Activated T-cell treated with anti-CD3 and anti-CD28 coated beads, Interleukin-2, amount 50 U/mL, for 4 hours (primary cell): Measurements from ENCODE around the gene GALNT17. TPM values are rescaled to one million over a fixed set of nuclear protein-coding genes. Genes with fewer than 3 reads are reported as not detected.

Source experiments
- ATAC-seq, 2 donors: fragments of 200-7000 bp; cut with Tn5 transposase; one replicate each; pipeline ENCODE4 v1.10.0; 2021
- DNase-seq: peaks from one replicate; pipeline ENCODE4 v3.0.0-alpha.2; 2020
- H3K27me3 Mint-ChIP-seq: one replicate; pipeline ENCODE4 v1.8.0; 2021; ENCODE audit warnings: low read depth, mixed read lengths
- H3K36me3 Mint-ChIP-seq: one replicate; pipeline ENCODE4 v1.8.0; 2022; ENCODE audit warnings: mixed read lengths; ENCODE audit not compliant: insufficient read depth
- H3K4me1 Mint-ChIP-seq: one replicate; pipeline ENCODE4 v1.8.0; 2021; ENCODE audit warnings: low read depth, mixed read lengths
- H3K4me3 Mint-ChIP-seq: one replicate; pipeline ENCODE4 v1.8.0; 2021; ENCODE audit warnings: mild to moderate bottlenecking, moderate library complexity, mixed read lengths
- H3K9me3 Mint-ChIP-seq: one replicate; pipeline ENCODE4 v1.8.0; 2021; ENCODE audit warnings: mixed read lengths
- total RNA-seq, 3 donors: library from RNA; stranded (reverse); gene quantifications; one replicate each; pipeline ENCODE4 v1.2.1, GENCODE V29; 2021

GALNT17 gene
- total RNA-seq, 3 donors from 2014 or later, result 0.30 TPM; not detected in 2

GRCh38 chr7:71137479-71137878 lies 5.5 kb downstream of the GALNT17 start:
- no peaks in the 10 kb centered on the region for H3K4me1 Mint-ChIP-seq
- no peak for ATAC-seq
- H3K4me3 Mint-ChIP-seq, result no peak overlapping the region
- H3K9me3 Mint-ChIP-seq, result peaks cover 12% of the 10 kb centered on the region
- peaks cover 14% of the 10 kb centered on the region for H3K27me3 Mint-ChIP-seq
- H3K36me3 Mint-ChIP-seq, result no peaks in the 10 kb centered on the region
- DNase-seq, result no peak

GRCh38 chr7:71140264-71140663 lies 8.3 kb downstream of the GALNT17 start:
- ATAC-seq (no peak), DNase-seq (no peak)
- Mint-ChIP-seq H3K36me3 (peaks cover 2% of the 10 kb centered on the region), H3K9me3 (peaks cover 22% of the 10 kb centered on the region), H3K27me3 (no peaks in the 10 kb centered on the region), H3K4me3 (no peak overlapping the region), H3K4me1 (no peaks in the 10 kb centered on the region)

- ATAC-seq, result no peak
- DNase-seq, result no peak
- peaks cover 2% of the 10 kb centered on the region for H3K36me3 Mint-ChIP-seq
- H3K9me3 Mint-ChIP-seq, result peaks cover 24% of the 10 kb centered on the region
- no peaks in the 10 kb centered on the region for H3K27me3 Mint-ChIP-seq
- H3K4me3 Mint-ChIP-seq, result no peak overlapping the region
- no peaks in the 10 kb centered on the region for H3K4me1 Mint-ChIP-seq
These were observed 13.0 kb downstream of the GALNT17 start for GRCh38 chr7:71144963-71145362.

- Mint-ChIP-seq H3K4me3 (no peak overlapping the region), H3K9me3 (peaks cover 27% of the 10 kb centered on the region), H3K27me3 (no peaks in the 10 kb centered on the region), H3K36me3 (peaks cover 2% of the 10 kb centered on the region), H3K4me1 (no peaks in the 10 kb centered on the region)
- DNase-seq (no peak), ATAC-seq (no peak)
These were observed 14.3 kb downstream of the GALNT17 start for GRCh38 chr7:71145906-71146901.

- Mint-ChIP-seq H3K4me1 (no peaks in the 10 kb centered on the region), H3K4me3 (no peak overlapping the region), H3K27me3 (no peaks in the 10 kb centered on the region), H3K36me3 (peaks cover 2% of the 10 kb centered on the region), H3K9me3 (peaks cover 22% of the 10 kb centered on the region)
- no peak for ATAC-seq
- DNase-seq, result no peak
These were observed 16.2 kb downstream of the GALNT17 start for GRCh38 chr7:71148098-71148497.

GRCh38 chr7:71155236-71155635 lies 23.3 kb downstream of the GALNT17 start:
- DNase-seq, result no peak
- ATAC-seq, result no peak
- no peaks in the 10 kb centered on the region for H3K36me3 Mint-ChIP-seq
- no peak overlapping the region for H3K4me3 Mint-ChIP-seq
- no peaks in the 10 kb centered on the region for H3K4me1 Mint-ChIP-seq
- no peaks in the 10 kb centered on the region for H3K27me3 Mint-ChIP-seq
- peaks cover 16% of the 10 kb centered on the region for H3K9me3 Mint-ChIP-seq

- no peaks in the 10 kb centered on the region for H3K36me3 Mint-ChIP-seq
- H3K27me3 Mint-ChIP-seq, result no peaks in the 10 kb centered on the region
- no peaks in the 10 kb centered on the region for H3K4me1 Mint-ChIP-seq
- no peak for ATAC-seq
- H3K9me3 Mint-ChIP-seq, result peaks cover 15% of the 10 kb centered on the region
- DNase-seq, result no peak
- no peak overlapping the region for H3K4me3 Mint-ChIP-seq
These were observed 25.8 kb downstream of the GALNT17 start for GRCh38 chr7:71157757-71158156.

GRCh38 chr7:71165708-71166107 lies 33.8 kb downstream of the GALNT17 start:
- DNase-seq, result no peak
- Mint-ChIP-seq H3K4me1 (no peaks in the 10 kb centered on the region), H3K4me3 (no peak overlapping the region), H3K27me3 (no peaks in the 10 kb centered on the region), H3K36me3 (no peaks in the 10 kb centered on the region), H3K9me3 (peaks cover 21% of the 10 kb centered on the region)
- no peak for ATAC-seq

- peaks cover 8% of the 10 kb centered on the region for H3K9me3 Mint-ChIP-seq
- no peak overlapping the region for H3K4me3 Mint-ChIP-seq
- no peaks in the 10 kb centered on the region for H3K36me3 Mint-ChIP-seq
- DNase-seq, result no peak
- H3K4me1 Mint-ChIP-seq, result no peaks in the 10 kb centered on the region
- no peaks in the 10 kb centered on the region for H3K27me3 Mint-ChIP-seq
- no peak for ATAC-seq
These were observed 39.5 kb downstream of the GALNT17 start for GRCh38 chr7:71171476-71171875.

- no peaks in the 10 kb centered on the region for H3K36me3 Mint-ChIP-seq
- H3K9me3 Mint-ChIP-seq, result peaks cover 11% of the 10 kb centered on the region
- H3K27me3 Mint-ChIP-seq, result no peaks in the 10 kb centered on the region
- no peak overlapping the region for H3K4me3 Mint-ChIP-seq
- H3K4me1 Mint-ChIP-seq, result no peaks in the 10 kb centered on the region
- DNase-seq (no peak), ATAC-seq (no peak)
These were observed 42.0 kb downstream of the GALNT17 start for GRCh38 chr7:71173955-71174354.

- ATAC-seq (no peak), DNase-seq (no peak)
- H3K27me3 Mint-ChIP-seq, result no peaks in the 10 kb centered on the region
- no peak overlapping the region for H3K4me3 Mint-ChIP-seq
- H3K36me3 Mint-ChIP-seq, result no peaks in the 10 kb centered on the region
- H3K4me1 Mint-ChIP-seq, result no peaks in the 10 kb centered on the region
- H3K9me3 Mint-ChIP-seq, result peaks cover 10% of the 10 kb centered on the region
These were observed 50.5 kb downstream of the GALNT17 start for GRCh38 chr7:71182438-71182935.

GRCh38 chr7:71184136-71184535 lies 52.2 kb downstream of the GALNT17 start:
- ATAC-seq (no peak), DNase-seq (no peak)
- H3K36me3 Mint-ChIP-seq, result no peaks in the 10 kb centered on the region
- H3K9me3 Mint-ChIP-seq, result peaks cover 20% of the 10 kb centered on the region
- no peaks in the 10 kb centered on the region for H3K4me1 Mint-ChIP-seq
- H3K27me3 Mint-ChIP-seq, result no peaks in the 10 kb centered on the region
- H3K4me3 Mint-ChIP-seq, result no peak overlapping the region

- peaks cover 25% of the 10 kb centered on the region for H3K9me3 Mint-ChIP-seq
- ATAC-seq (no peak), DNase-seq (no peak)
- no peaks in the 10 kb centered on the region for H3K36me3 Mint-ChIP-seq
- no peak overlapping the region for H3K4me3 Mint-ChIP-seq
- H3K27me3 Mint-ChIP-seq, result no peaks in the 10 kb centered on the region
- no peaks in the 10 kb centered on the region for H3K4me1 Mint-ChIP-seq
These were observed 52.7 kb downstream of the GALNT17 start for GRCh38 chr7:71184609-71185008.

GRCh38 chr7:71186535-71187057 lies 54.7 kb downstream of the GALNT17 start:
- Mint-ChIP-seq H3K4me1 (no peaks in the 10 kb centered on the region), H3K9me3 (peaks cover 28% of the 10 kb centered on the region), H3K36me3 (no peaks in the 10 kb centered on the region), H3K27me3 (no peaks in the 10 kb centered on the region), H3K4me3 (no peak overlapping the region)
- DNase-seq, result no peak
- ATAC-seq, result no peak

GRCh38 chr7:71191771-71192170 lies 59.8 kb downstream of the GALNT17 start:
- H3K36me3 Mint-ChIP-seq, result no peaks in the 10 kb centered on the region
- H3K4me3 Mint-ChIP-seq, result no peak overlapping the region
- ATAC-seq, result no peak
- DNase-seq, result no peak
- H3K27me3 Mint-ChIP-seq, result no peaks in the 10 kb centered on the region
- H3K9me3 Mint-ChIP-seq, result peaks cover 26% of the 10 kb centered on the region
- H3K4me1 Mint-ChIP-seq, result no peaks in the 10 kb centered on the region
